Measurements from ENCODE around the gene NDUFAF7. TPM values are rescaled to one million over a fixed set of nuclear protein-coding genes. Genes with fewer than 3 reads are reported as not detected.
A peak's percentile ranks its signal among the peaks of the same experiment; 100 is the strongest.

Gene NDUFAF7
- total and polyA plus RNA-seq, 2 of the 13 experiments (the other 11 are each of a cell fraction or from before 2014, with no cell fraction given), result 27.0 to 40.8 TPM

DNA sequence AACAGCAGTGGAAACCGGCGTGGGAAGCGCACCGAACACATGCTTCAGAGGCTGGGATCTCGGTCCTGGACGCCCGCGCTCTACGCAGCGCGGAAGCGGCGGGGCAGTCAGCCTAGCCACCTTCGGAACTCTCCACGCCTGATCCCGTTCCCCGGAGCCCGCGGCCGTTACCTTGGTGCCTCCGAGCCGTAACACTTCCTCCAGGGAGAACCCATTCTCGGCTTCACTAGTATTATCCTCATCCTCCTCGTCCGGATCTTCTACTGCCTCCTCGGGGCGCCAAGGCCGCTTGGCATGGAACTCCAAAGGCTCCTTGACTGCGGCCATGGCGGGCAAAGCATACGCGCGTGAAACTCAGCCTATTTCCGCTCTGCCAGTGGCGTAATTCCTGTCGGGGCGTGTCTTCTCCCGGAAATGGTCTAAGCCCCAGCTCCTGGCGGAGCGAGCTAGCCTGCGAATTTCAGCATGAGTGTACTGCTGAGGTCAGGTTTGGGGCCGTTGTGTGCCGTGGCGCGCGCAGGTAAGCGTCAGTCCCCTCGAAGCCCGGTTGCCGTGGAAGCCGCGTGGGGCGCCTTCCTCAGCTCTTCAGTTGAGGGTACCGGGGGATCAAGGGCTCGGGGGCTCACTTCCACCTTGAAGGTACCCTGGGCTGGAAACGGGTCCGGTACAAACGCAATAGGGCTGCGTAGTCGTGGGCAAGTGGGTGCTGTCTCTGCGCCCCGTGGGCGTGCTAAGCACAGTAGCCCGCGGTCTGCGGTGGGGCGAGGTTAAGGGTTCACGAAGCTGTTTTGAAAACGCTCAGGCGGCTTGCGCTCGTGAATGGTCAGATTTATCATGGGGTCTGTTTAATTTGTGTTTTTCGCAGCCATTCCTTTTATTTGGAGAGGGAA lies at the start of gene NDUFAF7, which contains the start of gene CEBPZ (continued):
- TF ChIP-seq, protein P1, sequence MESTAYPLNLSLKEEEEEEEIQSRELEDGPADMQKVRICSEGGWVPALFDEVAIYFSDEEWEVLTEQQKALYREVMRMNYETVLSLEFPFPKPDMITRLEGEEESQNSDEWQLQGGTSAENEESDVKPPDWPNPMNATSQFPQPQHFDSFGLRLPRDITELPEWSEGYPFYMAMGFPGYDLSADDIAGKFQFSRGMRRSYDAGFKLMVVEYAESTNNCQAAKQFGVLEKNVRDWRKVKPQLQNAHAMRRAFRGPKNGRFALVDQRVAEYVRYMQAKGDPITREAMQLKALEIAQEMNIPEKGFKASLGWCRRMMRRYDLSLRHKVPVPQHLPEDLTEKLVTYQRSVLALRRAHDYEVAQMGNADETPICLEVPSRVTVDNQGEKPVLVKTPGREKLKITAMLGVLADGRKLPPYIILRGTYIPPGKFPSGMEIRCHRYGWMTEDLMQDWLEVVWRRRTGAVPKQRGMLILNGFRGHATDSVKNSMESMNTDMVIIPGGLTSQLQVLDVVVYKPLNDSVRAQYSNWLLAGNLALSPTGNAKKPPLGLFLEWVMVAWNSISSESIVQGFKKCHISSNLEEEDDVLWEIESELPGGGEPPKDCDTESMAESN (CRISPR knock-in tag; conservative IDR thresholded peaks at IDR 0.05), result peak; percentile 79; the same call in 1 of the 2 replicates
- TF ChIP-seq JARID2 (CRISPR knock-in tag; IDR thresholded peaks at IDR 0.05; ENCODE audit: insufficient replicate concordance), result no peak
- no peak for TF ChIP-seq ZNF75D (CRISPR knock-in tag; IDR thresholded peaks at IDR 0.05; ENCODE audit: borderline replicate concordance)
- TF ChIP-seq, protein P2, sequence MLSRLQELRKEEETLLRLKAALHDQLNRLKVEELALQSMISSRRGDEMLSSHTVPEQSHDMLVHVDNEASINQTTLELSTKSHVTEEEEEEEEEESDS (CRISPR knock-in tag; IDR thresholded peaks at IDR 0.05; ENCODE audit: borderline replicate concordance), result 0 out of 2 replicates have a peak, but pooled peaks have one; percentile 79
- TF ChIP-seq MED1 (CRISPR knock-in tag; IDR thresholded peaks at IDR 0.05), result peak; percentile 70
- TF ChIP-seq, protein P3, sequence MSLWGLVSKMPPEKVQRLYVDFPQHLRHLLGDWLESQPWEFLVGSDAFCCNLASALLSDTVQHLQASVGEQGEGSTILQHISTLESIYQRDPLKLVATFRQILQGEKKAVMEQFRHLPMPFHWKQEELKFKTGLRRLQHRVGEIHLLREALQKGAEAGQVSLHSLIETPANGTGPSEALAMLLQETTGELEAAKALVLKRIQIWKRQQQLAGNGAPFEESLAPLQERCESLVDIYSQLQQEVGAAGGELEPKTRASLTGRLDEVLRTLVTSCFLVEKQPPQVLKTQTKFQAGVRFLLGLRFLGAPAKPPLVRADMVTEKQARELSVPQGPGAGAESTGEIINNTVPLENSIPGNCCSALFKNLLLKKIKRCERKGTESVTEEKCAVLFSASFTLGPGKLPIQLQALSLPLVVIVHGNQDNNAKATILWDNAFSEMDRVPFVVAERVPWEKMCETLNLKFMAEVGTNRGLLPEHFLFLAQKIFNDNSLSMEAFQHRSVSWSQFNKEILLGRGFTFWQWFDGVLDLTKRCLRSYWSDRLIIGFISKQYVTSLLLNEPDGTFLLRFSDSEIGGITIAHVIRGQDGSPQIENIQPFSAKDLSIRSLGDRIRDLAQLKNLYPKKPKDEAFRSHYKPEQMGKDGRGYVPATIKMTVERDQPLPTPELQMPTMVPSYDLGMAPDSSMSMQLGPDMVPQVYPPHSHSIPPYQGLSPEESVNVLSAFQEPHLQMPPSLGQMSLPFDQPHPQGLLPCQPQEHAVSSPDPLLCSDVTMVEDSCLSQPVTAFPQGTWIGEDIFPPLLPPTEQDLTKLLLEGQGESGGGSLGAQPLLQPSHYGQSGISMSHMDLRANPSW (CRISPR knock-in tag; IDR thresholded peaks at IDR 0.05; ENCODE audit: borderline replicate concordance), result peak; percentile 85; the same call in 1 of the 2 replicates
- TF ChIP-seq HOXA5 (CRISPR knock-in tag; IDR thresholded peaks at IDR 0.05), result peak; percentile 94
- TF ChIP-seq ZNF788 (CRISPR knock-in tag; IDR thresholded peaks at IDR 0.05; ENCODE audit: borderline replicate concordance), result peak; percentile 89
- peak; percentile 96 for TF ChIP-seq ZNF839 (CRISPR knock-in tag; IDR thresholded peaks at IDR 0.05; ENCODE audit: borderline replicate concordance)
- 0 out of 2 replicates have a peak, but pooled peaks have one; percentile 62 for TF ChIP-seq ISX (CRISPR knock-in tag; conservative IDR thresholded peaks at IDR 0.05)
- no peak for TF ChIP-seq RAD51 (IDR thresholded peaks at IDR 0.05; ENCODE audit: borderline replicate concordance)
- TF ChIP-seq, protein P4, sequence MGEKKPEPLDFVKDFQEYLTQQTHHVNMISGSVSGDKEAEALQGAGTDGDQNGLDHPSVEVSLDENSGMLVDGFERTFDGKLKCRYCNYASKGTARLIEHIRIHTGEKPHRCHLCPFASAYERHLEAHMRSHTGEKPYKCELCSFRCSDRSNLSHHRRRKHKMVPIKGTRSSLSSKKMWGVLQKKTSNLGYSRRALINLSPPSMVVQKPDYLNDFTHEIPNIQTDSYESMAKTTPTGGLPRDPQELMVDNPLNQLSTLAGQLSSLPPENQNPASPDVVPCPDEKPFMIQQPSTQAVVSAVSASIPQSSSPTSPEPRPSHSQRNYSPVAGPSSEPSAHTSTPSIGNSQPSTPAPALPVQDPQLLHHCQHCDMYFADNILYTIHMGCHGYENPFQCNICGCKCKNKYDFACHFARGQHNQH (CRISPR knock-in tag; IDR thresholded peaks at IDR 0.05), result peak; percentile 62; the same call in 1 of the 2 replicates
- TF ChIP-seq CBFB (CRISPR knock-in tag; IDR thresholded peaks at IDR 0.05), result peak; percentile 82
- TF ChIP-seq, protein P5, sequence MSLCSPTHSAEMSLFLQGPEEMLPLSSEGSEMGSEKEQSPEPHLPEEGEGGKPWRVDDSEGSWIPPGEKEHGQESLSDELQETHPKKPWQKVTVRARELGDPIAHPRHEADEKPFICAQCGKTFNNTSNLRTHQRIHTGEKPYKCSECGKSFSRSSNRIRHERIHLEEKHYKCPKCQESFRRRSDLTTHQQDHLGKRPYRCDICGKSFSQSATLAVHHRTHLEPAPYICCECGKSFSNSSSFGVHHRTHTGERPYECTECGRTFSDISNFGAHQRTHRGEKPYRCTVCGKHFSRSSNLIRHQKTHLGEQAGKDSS (CRISPR knock-in tag; IDR thresholded peaks at IDR 0.05; ENCODE audit: borderline replicate concordance, low read depth), result no peak; the same call in 1 of the 2 replicates
- TF ChIP-seq, protein P6, sequence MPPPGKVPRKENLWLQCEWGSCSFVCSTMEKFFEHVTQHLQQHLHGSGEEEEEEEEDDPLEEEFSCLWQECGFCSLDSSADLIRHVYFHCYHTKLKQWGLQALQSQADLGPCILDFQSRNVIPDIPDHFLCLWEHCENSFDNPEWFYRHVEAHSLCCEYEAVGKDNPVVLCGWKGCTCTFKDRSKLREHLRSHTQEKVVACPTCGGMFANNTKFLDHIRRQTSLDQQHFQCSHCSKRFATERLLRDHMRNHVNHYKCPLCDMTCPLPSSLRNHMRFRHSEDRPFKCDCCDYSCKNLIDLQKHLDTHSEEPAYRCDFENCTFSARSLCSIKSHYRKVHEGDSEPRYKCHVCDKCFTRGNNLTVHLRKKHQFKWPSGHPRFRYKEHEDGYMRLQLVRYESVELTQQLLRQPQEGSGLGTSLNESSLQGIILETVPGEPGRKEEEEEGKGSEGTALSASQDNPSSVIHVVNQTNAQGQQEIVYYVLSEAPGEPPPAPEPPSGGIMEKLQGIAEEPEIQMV (CRISPR knock-in tag; IDR thresholded peaks at IDR 0.05; ENCODE audit: low read depth), result peak; percentile 43; the same call in 1 of the 2 replicates
